ENCODE results near the gene DUSP16.
"Not testable (repeated sequence)": the region's sequence is repeated elsewhere in the genome, so short reads cannot be mapped to it uniquely, and the experiment has no call there.

The DUSP16 gene

DNA sequence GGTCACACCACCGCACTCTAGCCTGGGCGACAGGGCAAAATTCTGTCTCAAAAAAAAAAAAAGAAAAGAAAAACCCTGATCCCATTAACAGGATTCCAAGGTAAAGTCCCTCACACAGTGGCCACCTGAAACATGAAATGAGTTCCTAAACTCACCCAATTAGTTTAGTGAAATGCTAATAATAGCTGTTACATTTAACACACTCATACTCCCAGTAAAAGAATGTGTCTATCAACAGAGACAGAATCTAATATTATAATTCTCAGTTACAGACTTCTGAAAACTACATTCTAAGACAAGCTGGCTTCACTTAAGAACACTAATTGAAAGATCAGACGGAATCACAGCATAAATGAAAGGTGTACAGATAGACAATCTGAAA lies 44.2 kb downstream of the DUSP16 start:
- no peak for DNase-seq

DNA sequence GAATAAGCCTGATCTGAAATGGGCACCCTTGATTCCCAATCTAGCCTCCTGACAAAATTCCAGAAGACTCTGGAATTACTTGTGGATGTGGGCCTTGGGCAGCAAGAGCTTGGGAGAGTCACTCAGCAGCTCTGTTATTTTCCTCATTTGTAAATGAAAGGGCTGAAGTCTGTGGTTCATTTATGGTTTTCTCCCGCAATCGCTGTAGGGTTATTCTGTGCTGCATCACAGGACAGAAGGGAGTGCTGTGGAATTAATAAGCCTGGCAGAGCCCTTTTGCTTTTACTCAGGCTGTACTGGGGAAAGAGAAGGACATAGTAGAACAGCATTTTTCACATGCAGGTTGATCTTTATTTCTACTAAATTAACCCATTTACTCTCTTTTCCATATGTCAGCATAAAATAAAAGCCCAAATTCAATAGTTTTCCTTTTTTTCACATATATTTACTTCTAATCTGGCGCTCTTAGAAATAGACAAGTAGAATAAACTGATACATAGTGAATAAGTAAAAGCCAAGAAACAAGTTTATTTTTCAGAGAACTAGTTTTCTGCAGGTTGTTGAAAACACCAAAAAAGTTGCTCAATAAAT lies 49.2 kb downstream of the DUSP16 start:
- DNase-seq: no peak

DNA sequence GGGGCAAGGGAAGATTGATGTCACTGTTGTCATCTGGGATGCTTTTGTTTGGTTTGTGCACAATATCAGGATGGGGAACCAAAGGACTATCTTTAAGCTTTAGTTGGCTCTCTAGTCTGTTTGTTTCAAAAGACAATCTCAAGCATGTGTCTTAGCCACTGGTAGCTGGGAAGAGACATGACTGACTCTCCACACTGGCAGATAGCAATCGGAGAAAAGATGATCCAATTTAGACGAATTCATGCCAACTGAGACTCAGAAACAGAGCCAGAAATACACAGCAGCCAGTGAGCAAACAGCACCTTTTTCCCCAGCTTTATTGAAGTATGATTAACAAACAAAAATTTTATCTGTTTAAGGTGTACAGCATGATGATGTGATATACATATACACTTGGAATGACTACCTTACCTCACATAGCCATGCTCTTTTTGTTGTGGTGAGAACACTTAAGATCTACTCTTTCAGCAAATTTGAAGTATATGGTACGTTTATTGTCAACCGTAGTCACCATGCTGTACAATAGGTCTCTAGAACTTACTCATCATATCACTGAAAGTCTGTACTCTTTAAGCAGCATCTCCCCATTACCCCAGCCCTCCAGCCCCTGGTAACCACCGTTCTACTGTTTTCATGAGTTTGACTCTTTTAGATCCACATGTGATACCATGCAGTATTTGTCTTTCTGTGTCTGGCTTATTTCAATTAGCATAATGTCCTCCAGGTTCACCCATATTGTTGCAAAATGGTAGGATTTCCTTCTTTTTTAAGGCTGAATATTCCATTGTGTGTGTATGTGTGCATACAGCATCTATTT lies 50.6 kb downstream of the DUSP16 start:
- DNase-seq: no peak

DNA sequence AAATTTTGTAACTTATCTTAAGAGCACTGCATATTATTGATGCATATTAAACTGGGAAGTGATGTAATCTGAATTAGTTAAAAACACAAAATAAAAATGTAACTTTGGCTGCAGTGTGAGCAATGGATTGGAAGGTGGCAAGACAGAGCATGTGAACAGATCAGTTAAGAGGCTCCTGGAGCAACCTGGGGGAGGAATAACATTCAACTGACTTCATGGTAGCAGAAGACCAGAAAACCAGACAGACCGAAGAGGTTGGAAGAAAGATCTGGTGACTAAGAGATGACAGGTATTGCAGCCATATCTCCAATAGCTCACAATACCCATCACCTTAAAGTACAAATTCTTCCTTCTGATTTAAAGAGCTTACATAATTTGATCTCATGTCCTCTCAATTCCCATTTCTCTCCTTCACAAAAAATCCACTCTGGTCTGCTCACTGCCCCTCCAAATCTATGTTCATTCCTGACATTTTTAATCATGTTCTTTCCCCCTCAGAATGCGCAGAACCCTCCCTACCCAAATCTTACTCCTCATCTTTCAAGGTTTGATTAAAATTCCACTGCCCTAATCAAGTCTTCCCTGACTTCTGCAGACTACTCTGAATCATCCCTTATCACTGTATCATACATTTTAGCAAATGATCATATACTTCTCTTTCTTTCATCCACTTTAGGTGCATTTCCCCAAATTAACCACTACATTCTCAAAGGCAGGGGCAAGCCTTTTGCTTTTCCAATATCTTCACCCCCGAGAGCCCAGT lies 51.5 kb downstream of the DUSP16 start:
- DNase-seq: no peak

DNA sequence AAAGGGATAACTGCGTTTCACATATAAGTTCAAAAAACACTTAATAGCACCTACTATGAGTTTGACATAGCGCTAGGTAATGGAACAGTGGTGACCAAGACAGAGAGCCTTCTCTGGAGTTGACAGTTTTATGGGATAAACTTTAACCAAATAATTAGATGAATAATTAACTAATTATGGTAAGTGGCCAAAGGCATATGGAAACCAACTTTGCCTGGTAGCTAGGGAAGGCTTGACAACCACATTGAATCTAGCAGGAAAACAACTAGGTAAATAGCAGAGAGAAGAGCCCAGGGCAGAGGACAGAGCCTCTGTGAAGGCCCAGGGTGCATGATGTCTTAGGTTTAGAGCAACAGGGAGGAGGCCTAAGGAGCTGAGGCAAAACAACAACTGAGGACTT lies 52.1 kb downstream of the DUSP16 start:
- DNase-seq: no peak

DNA sequence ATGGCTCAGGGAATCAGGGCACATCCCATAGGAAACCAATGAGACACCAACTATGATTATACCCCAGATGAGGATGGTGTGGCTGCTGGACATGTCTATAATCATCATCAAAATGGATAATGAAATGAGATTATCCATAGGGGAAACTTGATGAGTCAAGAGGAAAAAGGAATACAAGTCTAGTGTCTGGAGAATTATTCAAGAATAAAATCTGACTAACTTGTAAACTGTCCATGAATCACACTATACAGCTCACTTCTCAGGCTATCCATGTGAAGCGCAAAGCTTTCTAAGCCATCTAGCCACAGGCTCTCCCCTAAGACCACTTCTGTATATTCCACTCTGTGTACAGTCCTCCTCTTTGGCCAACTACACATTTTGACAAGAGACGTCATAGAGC lies 52.5 kb downstream of the DUSP16 start:
- DNase-seq: no peak

DNA sequence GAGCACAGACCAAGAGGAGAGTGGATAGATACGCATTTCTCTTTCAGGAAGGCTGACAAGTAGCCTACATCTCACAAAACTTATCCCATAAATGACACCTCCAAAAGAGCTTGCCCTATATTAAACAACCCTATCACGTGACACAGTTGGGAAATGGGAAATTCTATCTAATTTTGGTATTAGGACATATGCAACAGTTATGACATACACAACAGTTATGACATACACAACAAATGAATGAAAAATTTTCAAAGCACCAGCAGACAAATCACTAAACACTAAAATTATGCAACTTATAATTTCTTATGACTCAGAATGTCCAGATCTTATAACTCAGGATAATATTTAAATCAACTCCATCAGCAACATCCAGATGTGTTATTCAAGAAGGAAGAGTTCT lies 54.1 kb downstream of the DUSP16 start:
- DNase-seq: no peak

DNA sequence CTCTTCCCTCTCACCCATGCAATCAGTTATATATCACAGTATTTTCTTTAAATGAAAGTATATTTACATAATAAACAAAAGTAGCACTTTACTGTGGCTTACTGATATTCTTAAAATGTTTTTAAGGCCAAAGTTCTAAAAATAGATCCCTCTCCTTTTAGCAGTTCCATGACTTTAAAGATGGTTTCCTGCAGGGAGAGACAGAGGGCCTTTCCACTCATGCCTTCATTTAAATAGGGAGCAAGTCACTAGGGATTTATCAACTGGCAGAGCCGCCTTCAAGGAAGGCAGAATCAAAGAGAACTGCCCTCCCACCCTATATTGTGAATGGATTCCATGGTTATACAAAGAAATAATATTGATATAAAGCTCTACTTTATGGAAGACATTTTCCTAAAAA lies 55.5 kb downstream of the DUSP16 start:
- DNase-seq: no peak

DNA sequence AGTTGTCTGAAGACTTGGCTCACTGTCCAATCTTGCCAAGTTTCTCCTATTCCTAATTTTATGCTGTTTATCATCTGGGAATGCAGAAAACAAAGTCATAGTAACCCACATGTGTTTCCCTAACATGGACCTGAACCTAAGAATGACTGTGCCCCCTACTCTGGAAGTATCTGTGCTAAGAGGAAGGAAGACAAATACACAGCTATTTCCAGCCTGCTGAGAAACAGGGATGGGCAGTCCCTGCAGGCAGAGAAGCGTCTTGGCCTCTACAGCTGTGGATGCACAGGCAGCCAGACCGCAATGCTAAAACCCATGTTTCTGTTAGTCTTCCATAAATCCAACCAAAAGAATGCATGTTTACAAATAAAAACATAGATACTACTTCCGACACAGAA lies 56.2 kb downstream of the DUSP16 start:
- DNase-seq: no peak

DNA sequence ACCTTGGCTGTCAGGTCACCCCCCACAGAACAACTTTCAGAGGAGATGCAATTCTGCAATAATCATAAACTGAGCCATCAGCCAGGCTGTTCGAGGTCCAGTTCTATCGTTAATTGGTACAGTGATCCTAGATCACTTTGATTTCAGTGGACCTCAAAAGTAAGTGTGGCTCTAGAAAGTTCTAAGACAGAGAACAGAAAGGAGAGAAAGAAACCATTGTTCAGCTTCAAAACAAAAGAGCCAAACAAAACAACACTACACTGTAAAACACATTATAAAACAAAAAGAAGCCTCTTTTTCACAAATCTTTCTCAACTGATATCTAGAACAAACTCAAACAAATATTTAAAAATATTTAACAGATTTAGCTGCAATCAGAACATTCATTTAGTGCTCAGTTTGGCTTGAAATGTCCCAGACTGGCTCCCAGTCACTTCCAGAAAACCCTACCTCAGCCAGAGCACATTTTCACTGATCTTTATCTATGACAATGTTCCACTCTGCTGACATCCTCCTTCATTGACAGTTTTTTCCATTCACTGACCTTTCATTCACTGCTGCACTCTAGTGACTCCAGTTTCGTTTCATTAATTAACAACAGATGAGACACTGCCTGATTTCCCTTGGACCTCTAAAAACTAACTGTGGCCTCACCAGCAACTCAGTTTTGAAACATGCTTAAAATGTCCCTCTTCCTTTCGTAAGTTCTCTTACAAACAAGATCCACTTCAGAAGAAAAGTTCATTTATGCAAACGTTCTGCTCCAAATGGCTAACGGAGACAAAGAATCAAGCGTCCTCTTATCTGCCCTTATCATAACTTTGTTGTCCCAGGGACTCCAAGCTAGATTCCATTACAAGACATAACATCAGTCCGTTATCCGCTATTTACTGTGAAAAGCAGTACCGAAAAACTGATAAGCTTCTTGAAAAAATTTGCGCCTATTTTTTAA lies 56.8 kb downstream of the DUSP16 start:
- DNase-seq: no peak

DNA sequence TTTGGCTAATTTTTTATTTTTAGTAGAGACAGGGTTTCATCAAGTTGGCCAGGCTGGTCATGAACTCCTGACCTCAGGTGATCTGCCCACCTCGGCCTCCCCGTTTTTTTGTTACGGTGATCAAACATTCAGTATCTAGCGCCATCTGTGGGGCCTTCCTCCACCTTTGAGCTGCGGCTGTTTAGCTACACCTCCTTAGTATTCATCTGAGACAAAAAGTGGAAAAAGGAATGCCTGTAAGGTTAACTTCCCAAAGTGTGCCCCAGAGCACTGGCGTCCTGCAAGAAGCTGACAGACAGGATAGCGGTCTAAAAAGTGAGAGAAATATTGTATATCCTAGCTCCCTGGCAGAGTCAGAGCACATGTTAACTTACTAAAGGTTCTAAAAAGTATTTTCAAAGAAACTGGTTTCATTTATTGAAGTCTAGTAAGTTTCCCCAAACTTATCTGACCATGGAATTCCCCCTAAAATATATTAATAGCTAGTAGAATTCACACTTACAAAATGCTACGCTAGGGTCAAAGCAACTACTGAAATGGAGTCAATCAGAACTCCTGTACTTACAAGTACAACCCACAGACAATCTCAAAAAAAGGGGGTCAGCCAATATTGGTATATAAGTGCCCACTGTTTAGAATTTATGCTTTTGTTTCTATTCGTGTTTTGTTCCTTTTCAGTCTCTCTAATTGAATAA lies 59.1 kb downstream of the DUSP16 start:
- DNase-seq: no peak

DNA sequence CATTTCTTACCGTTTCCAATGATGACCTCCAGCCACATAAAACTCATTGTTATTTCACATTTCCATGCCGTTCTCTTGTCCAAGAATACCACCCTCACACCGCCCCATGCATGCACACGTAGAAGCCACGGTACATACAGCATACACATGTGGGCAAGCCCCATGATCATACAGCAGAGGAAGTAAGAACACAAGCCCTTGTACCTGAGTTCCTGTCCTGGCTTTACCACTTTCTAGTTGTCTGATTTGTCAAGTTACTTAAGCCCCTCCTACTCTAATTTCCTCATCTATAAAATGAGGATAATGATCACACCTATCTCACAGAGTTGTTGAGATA lies 59.9 kb downstream of the DUSP16 start:
- DNase-seq: no peak

DNA sequence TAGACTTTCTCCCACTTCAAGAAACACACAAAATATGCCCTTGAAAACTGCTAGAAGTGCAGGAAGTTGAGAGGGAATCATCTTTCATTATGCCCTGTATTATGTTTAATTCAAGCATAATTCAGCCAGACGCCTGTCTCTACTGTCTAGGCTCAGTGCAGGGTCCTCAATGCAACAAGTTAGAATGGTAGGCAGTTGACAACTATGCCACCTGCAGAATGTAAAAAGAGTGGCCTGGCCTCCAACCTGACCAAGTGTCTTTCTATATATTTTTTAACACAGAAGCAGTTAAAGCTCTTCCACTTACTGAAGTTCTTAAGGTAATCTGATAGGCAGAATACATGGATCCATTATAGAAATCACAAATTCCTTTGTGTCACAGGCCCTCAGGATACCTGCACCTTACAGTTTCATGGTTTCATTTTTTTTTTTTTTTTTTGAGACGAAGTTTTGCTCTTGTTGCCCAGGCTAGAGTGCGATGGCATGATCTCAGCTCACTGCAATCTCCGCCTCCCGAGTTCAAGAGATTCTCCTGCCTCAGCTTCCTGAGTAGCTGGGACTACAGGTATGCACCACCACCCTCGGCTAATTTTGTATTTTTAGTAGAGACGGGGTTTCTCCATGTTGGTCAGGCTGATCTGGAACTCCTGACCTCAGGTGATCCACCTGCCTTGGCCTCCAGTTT lies 60.4 kb downstream of the DUSP16 start:
- not testable (repeated sequence) for DNase-seq

DNA sequence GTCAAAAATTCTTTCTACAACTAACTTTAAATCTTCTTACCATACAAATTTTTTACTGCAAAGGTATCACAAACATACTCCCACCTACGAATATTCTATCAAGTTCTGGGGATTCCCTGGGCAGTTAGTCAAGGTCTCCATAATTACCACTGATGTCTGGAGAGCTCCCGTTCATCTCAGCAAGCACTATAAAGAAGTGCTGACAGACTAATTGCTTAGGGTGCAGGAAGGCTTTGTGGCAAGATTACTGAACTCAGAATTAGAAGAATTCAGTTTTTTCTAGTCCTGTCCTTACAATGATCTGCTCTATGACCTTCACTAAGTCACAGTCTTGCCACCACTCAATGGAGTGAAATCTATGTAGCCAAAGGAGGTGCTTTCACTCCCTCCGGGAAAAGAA lies 61.5 kb downstream of the DUSP16 start:
- no peak for DNase-seq

DNA sequence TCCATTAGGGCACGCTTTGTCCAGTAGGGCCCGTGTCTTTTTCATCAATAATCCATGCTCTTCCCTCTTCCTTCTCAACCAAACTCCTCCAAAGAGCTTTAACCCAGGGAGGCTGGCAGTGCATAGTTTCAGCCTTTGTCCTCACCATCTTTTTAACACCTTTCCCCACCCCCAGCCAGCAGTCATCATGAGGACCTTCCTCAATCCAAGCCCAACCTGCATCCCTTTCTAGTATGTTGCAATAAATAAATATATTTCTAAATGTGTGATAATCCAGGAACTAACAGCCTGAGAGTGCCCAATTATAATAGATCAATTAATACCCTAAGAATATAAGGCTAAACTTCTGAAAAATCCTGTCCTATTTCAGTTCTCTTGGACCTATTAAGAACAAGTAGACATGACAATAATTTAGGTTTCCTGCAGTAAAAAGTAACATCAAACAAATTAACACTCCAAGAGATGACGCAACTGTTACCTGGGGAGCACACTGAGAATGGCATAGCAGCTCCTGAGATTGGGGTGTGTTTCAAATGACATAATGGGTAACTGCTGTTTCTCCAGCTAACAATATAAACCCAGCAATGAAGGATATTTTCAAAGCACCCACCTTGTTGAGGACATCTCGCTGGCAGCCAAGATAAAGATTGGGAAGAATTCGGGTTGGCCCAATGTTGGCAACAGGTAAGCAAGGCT lies 62.6 kb downstream of the DUSP16 start:
- DNase-seq: no peak

DNA sequence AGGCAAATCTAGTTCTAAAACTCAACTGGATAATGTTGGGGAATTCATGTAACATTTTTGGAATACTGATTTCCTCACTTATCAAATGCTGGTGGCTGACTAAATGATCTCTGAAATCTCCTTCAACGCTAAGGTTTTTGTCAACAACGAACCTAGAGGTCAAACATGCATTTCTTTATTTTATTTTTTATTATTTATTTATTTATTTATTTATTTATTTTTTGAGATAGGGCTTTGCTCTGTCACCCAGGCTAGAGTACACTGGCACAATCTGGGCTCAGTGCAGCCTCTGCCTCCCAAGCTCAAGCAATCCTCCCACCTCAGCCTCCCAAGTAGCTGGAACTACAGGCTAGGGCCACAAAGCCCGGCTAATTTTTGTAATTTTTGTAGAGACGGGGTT lies 64.5 kb downstream of the DUSP16 start:
- DNase-seq: no peak

DNA sequence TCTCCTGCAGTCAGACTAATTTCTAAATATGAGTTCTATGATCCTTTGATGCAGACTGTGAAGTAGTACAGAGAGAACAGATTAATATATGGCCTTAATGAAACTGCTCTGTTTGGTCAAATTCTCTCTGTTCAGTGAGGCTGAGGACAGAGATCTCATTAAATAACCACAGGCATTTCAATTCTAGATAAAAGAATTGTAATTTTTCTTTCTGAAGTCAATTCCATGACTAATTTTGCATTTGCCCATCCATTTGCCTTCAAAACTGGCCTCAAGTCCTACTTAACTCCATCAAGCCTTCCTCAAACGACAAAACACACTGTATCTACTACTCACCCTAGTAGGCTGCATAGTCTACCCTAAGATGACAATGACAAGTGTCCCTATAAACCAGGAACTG lies 67.1 kb downstream of the DUSP16 start:
- no peak for DNase-seq

DNA sequence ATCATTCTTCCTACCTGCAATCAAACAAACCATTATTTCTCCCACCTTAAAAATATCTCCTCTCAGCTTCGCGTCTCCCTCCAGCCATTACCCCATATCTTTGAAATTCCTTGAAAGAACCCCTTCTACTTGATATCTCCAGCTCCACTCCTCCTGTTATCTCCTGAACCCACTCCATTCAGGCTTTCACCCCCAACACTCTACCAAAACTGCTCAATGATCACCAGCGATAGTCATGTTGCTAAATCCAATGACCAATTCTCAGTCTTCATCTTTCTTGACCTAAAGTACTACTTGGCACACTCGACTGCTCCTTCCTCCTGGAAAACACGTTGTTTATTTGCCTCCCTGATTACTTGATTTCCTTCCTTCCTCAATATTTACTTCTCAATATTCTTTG lies 70.1 kb downstream of the DUSP16 start:
- DNase-seq: no peak

DNA sequence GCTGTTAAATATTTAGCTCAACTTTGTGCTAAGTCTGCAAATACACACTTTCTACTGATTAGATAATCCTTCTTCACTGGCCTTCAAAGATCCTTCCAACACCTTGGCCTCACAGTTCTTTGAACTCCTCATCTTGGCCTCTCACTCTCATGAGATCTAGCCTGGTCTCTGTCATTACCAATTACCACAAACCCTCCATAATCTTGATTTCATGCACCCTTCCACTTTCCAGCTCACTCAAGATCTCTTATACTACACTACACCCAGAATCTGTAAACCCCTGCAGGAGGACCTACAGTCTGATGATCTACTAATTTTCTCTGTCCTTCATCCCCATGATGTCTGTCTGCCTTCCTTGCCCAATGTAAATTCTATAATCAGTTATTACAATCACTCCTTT lies 71.1 kb downstream of the DUSP16 start:
- DNase-seq: no peak

DNA sequence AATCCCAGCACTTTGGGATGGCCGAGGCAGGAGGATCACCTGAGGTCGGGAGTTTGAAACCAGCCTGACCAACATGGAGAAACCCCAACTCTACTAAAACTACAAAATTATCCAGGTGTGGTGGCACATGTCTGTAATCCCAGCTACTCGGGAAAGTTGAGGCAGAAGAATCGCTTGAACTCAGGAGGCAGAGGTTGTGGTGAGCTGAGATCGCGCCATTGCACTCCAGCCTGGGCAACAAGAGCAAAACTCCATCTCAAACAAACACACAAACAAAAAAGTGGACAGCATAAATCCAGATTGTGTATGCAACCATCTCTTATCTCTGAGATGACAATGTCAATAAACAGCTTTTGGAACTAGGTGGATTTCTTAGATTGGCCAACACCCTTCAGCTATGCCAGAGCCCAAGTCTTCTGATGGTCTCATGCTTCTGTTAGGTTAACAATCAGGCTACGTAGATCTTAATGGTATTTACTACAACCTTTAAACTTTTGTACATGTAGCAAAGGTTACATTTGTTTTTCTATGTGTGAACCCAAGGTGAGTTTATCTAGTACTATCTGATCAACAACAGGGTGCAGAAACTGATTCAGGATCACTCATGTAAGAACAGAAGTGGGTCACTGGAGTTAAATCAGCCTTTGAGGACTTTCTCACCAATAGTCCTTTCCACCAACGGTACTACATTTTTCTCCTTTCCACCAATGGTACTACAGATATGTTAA lies 73.7 kb downstream of the DUSP16 start:
- no peak for DNase-seq

DNA sequence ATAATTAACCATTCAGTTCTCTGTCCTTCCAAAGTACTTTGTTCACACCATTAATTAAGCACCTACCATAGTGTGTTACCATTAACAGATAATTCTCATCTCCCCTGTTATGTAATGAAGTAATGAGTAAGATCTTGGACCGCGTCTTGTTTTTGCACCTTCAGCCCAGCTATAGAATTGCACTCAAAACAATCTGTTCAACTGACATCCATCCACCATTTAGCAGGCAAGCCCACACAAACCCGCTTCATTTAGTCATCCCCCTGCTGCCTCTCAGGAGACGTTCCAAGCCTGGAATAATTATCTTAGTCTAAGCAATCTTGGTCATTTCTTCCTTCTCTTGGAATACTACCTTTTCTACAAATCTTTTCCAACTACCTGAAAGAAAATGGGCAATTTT lies 74.4 kb downstream of the DUSP16 start:
- no peak for DNase-seq

Data from NCI-H1436 treated with DMSO at 0.1 percent for 48 hours (cell line).